ENCODE data around the gene OPN5.
A peak's percentile ranks its signal among the peaks of the same experiment; 100 is the strongest.

GRCh38 chr6:47787620-47788497 is 6.0 kb downstream of the OPN5 start:
- TF ChIP-seq CTCF (IDR thresholded peaks at IDR 0.05) (peak; percentile 56 to 91 (median 87)), POLR2A (IDR thresholded peaks at IDR 0.05) (no peak)
